Lung (tissue), 12 donors: ENCODE measurements around the gene SASH1. TPM values are rescaled to one million over a fixed set of nuclear protein-coding genes. Genes with fewer than 3 reads are reported as not detected.

Source experiments
- ATAC-seq: fragments of 200-7000 bp; cut with Tn5 transposase; one replicate; pipeline ENCODE4 v1.9.1; 2020; ENCODE audit warnings: moderate number of reproducible peaks; ENCODE audit not compliant: insufficient read depth, low FRiP score
- DNase-seq, 3 donors: peaks; one replicate each; pipeline ENCODE4 v3.0.0-alpha.2; 2013 to 2017
- H3K27ac ChIP-seq, 2 donors: one replicate each; pipeline ENCODE4 v1.5.1; 2013; ENCODE audit warnings: mild to moderate bottlenecking in 2 of 2, moderate library complexity in 2 of 2, control low read depth in 1 of 2, inconsistent platforms in 1 of 2, low read depth in 1 of 2, low read length in 1 of 2
- H3K27me3 ChIP-seq, 3 donors: one replicate each; pipeline ENCODE4 v1.5.1; 2013; ENCODE audit warnings: low read length in 2 of 3; ENCODE audit not compliant: control insufficient read depth in 3 of 3, insufficient read depth in 3 of 3
- H3K36me3 ChIP-seq, 4 donors: one replicate each; pipeline ENCODE4 v1.5.1; 2013; ENCODE audit warnings: low read length in 4 of 4, mild to moderate bottlenecking in 1 of 4, moderate library complexity in 1 of 4; ENCODE audit not compliant: control insufficient read depth in 4 of 4, insufficient read depth in 4 of 4
- H3K4me1 ChIP-seq, 5 donors: one replicate each; pipeline ENCODE4 v1.5.1; 2013; ENCODE audit warnings: low read length in 5 of 5, mild to moderate bottlenecking in 2 of 5, moderate library complexity in 1 of 5; ENCODE audit not compliant: control insufficient read depth in 5 of 5, insufficient read depth in 5 of 5
- H3K4me3 ChIP-seq: one replicate; pipeline ENCODE4 v1.5.1; 2013; ENCODE audit warnings: mild to moderate bottlenecking, control low read depth, moderate library complexity
- H3K9ac ChIP-seq, 2 donors: one replicate each; pipeline ENCODE4 v1.5.1; 2013; ENCODE audit warnings: low read length in 2 of 2, control low read depth in 1 of 2; ENCODE audit not compliant: insufficient read depth in 1 of 2
- H3K9me3 ChIP-seq, 4 donors: one replicate each; pipeline ENCODE4 v1.5.1; 2013; ENCODE audit warnings: low read length in 3 of 4, mild to moderate bottlenecking in 1 of 4, moderate library complexity in 1 of 4; ENCODE audit not compliant: control insufficient read depth in 4 of 4, insufficient read depth in 3 of 4
- CTCF ChIP-seq: IDR thresholded peaks from 2 replicates; pipeline ENCODE4 v1.5.1; 2012; ENCODE audit warnings: mild to moderate bottlenecking; ENCODE audit errors: control extremely low read depth, extremely low read depth
- WGBS, 2 donors: extraction: QIAGEN DNeasy Blood & Tissue Kit; methylation state at CpG; one replicate each; pipeline ENCODE4 v1.1.7; 2013; 5-methylcytosine and 5-hydroxymethylcytosine counted together
- polyA plus RNA-seq, 2 donors: library from polyadenylated mRNA; stranded (reverse); fragments of 200-250 nt; gene quantifications; one replicate each; pipeline ENCODE4 v1.2.1, GENCODE V29; 2013
- total RNA-seq, 2 donors: library from RNA; depleted of rRNA in 1 of 2; stranded (reverse); fragments of >200 nt in 1 of 2; gene quantifications; one replicate each; pipeline ENCODE4 v1.2.1, GENCODE V29; 2014 to 2021
- donor health status: control.
- donor health status: control.
- donor health status: Bipolar disorder and iron deficiency.
- donor health status: healthy.
- donor health status: DM: yes; HTN: yes; CAD: no.

Gene SASH1
- total and polyA plus RNA-seq, 4 donors, result 18.8 to 114 (median 42.2) TPM

GRCh38 chr6:148419430-148419829 is 76.8 kb downstream of the SASH1 start:
- no peak overlapping the region for H3K4me3 ChIP-seq
- TF ChIP-seq CTCF, result no peak
- ATAC-seq (no peak), DNase-seq (peak in 2 of 3 donors; percentile 37 to 44)
- no peaks in the 10 kb centered on the region for H3K36me3 ChIP-seq
- no peak overlapping the region for H3K27ac ChIP-seq
- no peaks in the 10 kb centered on the region for H3K27me3 ChIP-seq
- no peak overlapping the region for H3K9ac ChIP-seq
- H3K4me1 ChIP-seq, result peaks cover 0 to 23% (median 10%) of the 10 kb centered on the region in 5 donors
- no peaks in the 10 kb centered on the region for H3K9me3 ChIP-seq
- WGBS, 2 donors, result 46 to 64% methylated on average over 5 of the region's 5 CpGs

GRCh38 chr6:148422085-148422484 is 79.4 kb downstream of the SASH1 start:
- H3K9me3 ChIP-seq, result no peaks in the 10 kb centered on the region
- TF ChIP-seq CTCF, result no peak
- no peak overlapping the region for H3K9ac ChIP-seq
- H3K27me3 ChIP-seq, result no peaks in the 10 kb centered on the region
- no peak overlapping the region for H3K4me3 ChIP-seq
- peak overlapping the region in 1 of 2 donors; percentile 67 for H3K27ac ChIP-seq
- WGBS, 2 donors, result 89 to 93% methylated on average over 4 of the region's 4 CpGs
- DNase-seq (no peak), ATAC-seq (no peak)
- peaks cover 0 to 14% (median 0%) of the 10 kb centered on the region in 5 donors for H3K4me1 ChIP-seq
- H3K36me3 ChIP-seq, result no peaks in the 10 kb centered on the region

GRCh38 chr6:148423133-148423532 is 80.5 kb downstream of the SASH1 start:
- no peaks in the 10 kb centered on the region for H3K27me3 ChIP-seq
- no peak overlapping the region for H3K9ac ChIP-seq
- no peak overlapping the region for H3K4me3 ChIP-seq
- WGBS, 2 donors, result 63 to 81% methylated on average over 4 of the region's 4 CpGs
- H3K27ac ChIP-seq, result no peak overlapping the region
- TF ChIP-seq CTCF, result no peak
- ATAC-seq (no peak), DNase-seq (no peak)
- no peaks in the 10 kb centered on the region for H3K9me3 ChIP-seq
- peaks cover 0 to 13% (median 3%) of the 10 kb centered on the region in 5 donors for H3K4me1 ChIP-seq
- H3K36me3 ChIP-seq, result no peaks in the 10 kb centered on the region

GRCh38 chr6:148423601-148424270 is 81.1 kb downstream of the SASH1 start:
- H3K27ac ChIP-seq, result peak overlapping the region in 1 of 2 donors; percentile 31
- no peaks in the 10 kb centered on the region for H3K9me3 ChIP-seq
- peaks cover 0 to 13% (median 3%) of the 10 kb centered on the region in 5 donors for H3K4me1 ChIP-seq
- H3K9ac ChIP-seq, result no peak overlapping the region
- H3K27me3 ChIP-seq, result no peaks in the 10 kb centered on the region
- ATAC-seq (no peak), DNase-seq (peak; percentile 21 to 78 (median 64))
- no peak for TF ChIP-seq CTCF
- H3K36me3 ChIP-seq, result no peaks in the 10 kb centered on the region
- H3K4me3 ChIP-seq, result no peak overlapping the region
- 23 to 29% methylated on average over 9 of the region's 9 CpGs for WGBS, 2 donors
